ENCODE results near the gene ENPP4. TPM values are rescaled to one million over a fixed set of nuclear protein-coding genes. Genes with fewer than 3 reads are reported as not detected.
A peak's percentile ranks its signal among the peaks of the same experiment; 100 is the strongest.
"Not testable (repeated sequence)": the region's sequence is repeated elsewhere in the genome, so short reads cannot be mapped to it uniquely, and the experiment has no call there.

The ENPP4 gene
- 0.40 and 0.87 TPM in 2 replicates for total RNA-seq

GRCh38 chr6:46129629-46130511, at the start of gene ENPP4:
Gene ENPP4, plus strand, starts transcription at chr6:46129989. Its CDS starts 9,595 bp downstream, at chr6:46139584.
- DNase-seq (ENCODE audit: low read depth in 2 of 2), result peak; percentile 58 to 79

GRCh38 chr6:46080111-46080510, 49.7 kb upstream of the ENPP4 start:
- DNase-seq (ENCODE audit: low read depth in 2 of 2), result no peak

GRCh38 chr6:46085688-46086087, 44.1 kb upstream of the ENPP4 start:
- DNase-seq (ENCODE audit: low read depth in 2 of 2), result not testable (repeated sequence)

GRCh38 chr6:46090115-46091079, 39.4 kb upstream of the ENPP4 start:
- DNase-seq (ENCODE audit: low read depth in 2 of 2), result peak; percentile 55 to 58

- no peak for DNase-seq (ENCODE audit: low read depth in 2 of 2)
Measured at GRCh38 chr6:46091080-46091478, 38.7 kb upstream of the ENPP4 start.

GRCh38 chr6:46095251-46095650, 34.5 kb upstream of the ENPP4 start:
- DNase-seq (ENCODE audit: low read depth in 2 of 2), result no peak

- no peak for DNase-seq (ENCODE audit: low read depth in 2 of 2)
Measured at GRCh38 chr6:46097366-46097765, 32.4 kb upstream of the ENPP4 start.

GRCh38 chr6:46098678-46099077, 31.1 kb upstream of the ENPP4 start:
- DNase-seq (ENCODE audit: low read depth in 2 of 2), result peak in 1 of 2 donors; percentile 29

GRCh38 chr6:46099952-46100351, 29.8 kb upstream of the ENPP4 start:
- DNase-seq (ENCODE audit: low read depth in 2 of 2), result no peak

GRCh38 chr6:46102123-46102522, 27.7 kb upstream of the ENPP4 start:
- DNase-seq (ENCODE audit: low read depth in 2 of 2), result no peak

GRCh38 chr6:46103441-46104115, 26.2 kb upstream of the ENPP4 start:
- DNase-seq (ENCODE audit: low read depth in 2 of 2), result no peak

GRCh38 chr6:46104209-46104608, 25.6 kb upstream of the ENPP4 start:
- no peak for DNase-seq (ENCODE audit: low read depth in 2 of 2)

- DNase-seq (ENCODE audit: low read depth in 2 of 2), result no peak
Measured at GRCh38 chr6:46105568-46105967, 24.2 kb upstream of the ENPP4 start.

GRCh38 chr6:46113370-46113769, 16.4 kb upstream of the ENPP4 start:
- no peak for DNase-seq (ENCODE audit: low read depth in 2 of 2)

- no peak for DNase-seq (ENCODE audit: low read depth in 2 of 2)
Measured at GRCh38 chr6:46115634-46116033, 14.2 kb upstream of the ENPP4 start.

- no peak for DNase-seq (ENCODE audit: low read depth in 2 of 2)
Measured at GRCh38 chr6:46116289-46116688, 13.5 kb upstream of the ENPP4 start.

- DNase-seq (ENCODE audit: low read depth in 2 of 2), result no peak
Measured at GRCh38 chr6:46118157-46118556, 11.6 kb upstream of the ENPP4 start.

- no peak for DNase-seq (ENCODE audit: low read depth in 2 of 2)
Measured at GRCh38 chr6:46118836-46119235, 11.0 kb upstream of the ENPP4 start.

- DNase-seq (ENCODE audit: low read depth in 2 of 2), result not testable (repeated sequence)
Measured at GRCh38 chr6:46119679-46120078, 10.1 kb upstream of the ENPP4 start.

GRCh38 chr6:46128476-46128875, 1.3 kb upstream of the ENPP4 start:
- DNase-seq (ENCODE audit: low read depth in 2 of 2), result no peak

GRCh38 chr6:46129291-46129628, 529 bp upstream of the ENPP4 start:
- no peak for DNase-seq (ENCODE audit: low read depth in 2 of 2)

GRCh38 chr6:46130666-46131065, 877 bp downstream of the ENPP4 start:
- DNase-seq (ENCODE audit: low read depth in 2 of 2), result no peak

All from lung microvascular endothelial cell (primary cell).